Natural killer cell (primary cell): ENCODE results near the gene CDC20. TPM values are rescaled to one million over a fixed set of nuclear protein-coding genes. Genes with fewer than 3 reads are reported as not detected.

ENCODE experiments used
- ATAC-seq, 3 donors: fragments of 150-1000 bp in 2 of 3; fragments of 200-7000 bp in 1 of 3; cut with Tn5 transposase; 1 replicate in 1 of 3; 2 replicates in 2 of 3; pipeline ENCODE4 v1.10.0; 2021; ENCODE audit warnings: mild to moderate bottlenecking in 2 of 3, moderate library complexity in 2 of 3
- DNase-seq, 2 donors: peaks; one replicate each; pipeline versions ENCODE4 v3.0.0 to v3.0.0-alpha.2; 2013 to 2021; ENCODE audit warnings: mixed read lengths in 1 of 2
- H3K27ac ChIP-seq: one replicate; pipeline ENCODE4 v1.5.1; 2013; ENCODE audit warnings: mild to moderate bottlenecking, low read length
- H3K27me3 ChIP-seq: one replicate; pipeline ENCODE4 v1.6.1; 2013; ENCODE audit warnings: low read length; ENCODE audit not compliant: control insufficient read depth, insufficient read depth
- H3K36me3 ChIP-seq: one replicate; pipeline ENCODE4 v1.6.1; 2013; ENCODE audit warnings: low read length; ENCODE audit not compliant: control insufficient read depth, insufficient read depth
- H3K4me1 ChIP-seq: one replicate; pipeline ENCODE4 v1.6.1; 2013; ENCODE audit warnings: low read length; ENCODE audit not compliant: control insufficient read depth, insufficient read depth
- H3K4me3 ChIP-seq: one replicate; pipeline ENCODE4 v1.5.1; 2013; ENCODE audit warnings: low read length
- H3K9me3 ChIP-seq: one replicate; pipeline ENCODE4 v1.6.1; 2013; ENCODE audit warnings: low read length; ENCODE audit not compliant: control insufficient read depth, insufficient read depth
- H3K27ac Mint-ChIP-seq, 2 donors: one replicate each; pipeline ENCODE4 v1.8.0; 2022; ENCODE audit warnings: mild to moderate bottlenecking in 2 of 2, mixed read lengths in 2 of 2, moderate library complexity in 1 of 2
- H3K27me3 Mint-ChIP-seq, 2 donors: one replicate each; pipeline ENCODE4 v1.8.0; 2022; ENCODE audit warnings: low read depth in 2 of 2, mixed read lengths in 2 of 2
- H3K36me3 Mint-ChIP-seq: one replicate; pipeline ENCODE4 v1.8.0; 2022; ENCODE audit warnings: mixed read lengths
- H3K4me1 Mint-ChIP-seq, 2 donors: one replicate each; pipeline ENCODE4 v1.8.0; 2022; ENCODE audit warnings: mixed read lengths in 2 of 2
- H3K4me3 Mint-ChIP-seq: one replicate; pipeline ENCODE4 v1.8.0; 2022; ENCODE audit warnings: mild to moderate bottlenecking, moderate library complexity, mixed read lengths
- H3K9me3 Mint-ChIP-seq, 2 donors: one replicate each; pipeline ENCODE4 v1.8.0; 2022; ENCODE audit warnings: mixed read lengths in 2 of 2
- CTCF ChIP-seq: fragments of 200-600 bp; IDR thresholded peaks from one replicate; pipeline ENCODE4 v1.8.0; 2022; ENCODE audit warnings: antibody characterized with exemption
- WGBS: methylation state at CpG from one replicate; pipeline ENCODE4 v1.1.7; 2013; ENCODE audit warnings: missing lambda C conversion rate; ENCODE audit not compliant: insufficient coverage; 5-methylcytosine and 5-hydroxymethylcytosine counted together
- intact Hi-C: fragments of 100-400 bp; cut with micrococcal nuclease; formaldehyde crosslinking; loops from one replicate; pipeline ENCODE4 v1.14.2; 2022
- total RNA-seq, 4 donors: library from RNA; stranded (reverse); fragments of 120-200 nt in 1 of 4; gene quantifications; one replicate each; pipeline versions ENCODE4 v1.2.3 to v1.2.4, GENCODE V29; 2013 to 2022

The CDC20 gene
- total RNA-seq, 3 donors from 2014 or later (not counting 1 experiment from before 2014, with no cell fraction given): 0.50 to 2.4 (median 0.96) TPM

GRCh38 chr1:43376723-43377235, 18.0 kb downstream of the CDC20 start:
- Mint-ChIP-seq H3K27ac (no peak overlapping the region), H3K27me3 (no peaks in the 10 kb centered on the region), H3K36me3 (no peaks in the 10 kb centered on the region), H3K9me3 (no peaks in the 10 kb centered on the region), H3K4me1 (peaks cover 0 to 10% of the 10 kb centered on the region in 2 donors), H3K4me3 (no peak overlapping the region)
- no peak for TF ChIP-seq CTCF
- Histone ChIP-seq H3K27me3 (no peaks in the 10 kb centered on the region), H3K4me1 (no peaks in the 10 kb centered on the region), H3K4me3 (no peak overlapping the region), H3K36me3 (no peaks in the 10 kb centered on the region), H3K9me3 (no peaks in the 10 kb centered on the region), H3K27ac (no peak overlapping the region)
- intact Hi-C loops: no loop called here
- no peak for ATAC-seq
- WGBS: 88% methylated on average over 7 of the region's 7 CpGs
- DNase-seq: no peak

GRCh38 chr1:43377831-43378230, 19.1 kb downstream of the CDC20 start:
- H3K4me1 ChIP-seq: peaks cover 3% of the 10 kb centered on the region
- Mint-ChIP-seq H3K27me3 (no peaks in the 10 kb centered on the region), H3K4me3 (no peak overlapping the region), H3K4me1 (peaks cover 0 to 10% of the 10 kb centered on the region in 2 donors), H3K9me3 (no peaks in the 10 kb centered on the region), H3K27ac (no peak overlapping the region), H3K36me3 (peaks cover 4% of the 10 kb centered on the region)
- H3K27me3 ChIP-seq: no peaks in the 10 kb centered on the region
- DNase-seq (no peak), ATAC-seq (no peak)
- intact Hi-C loops: no loop called here
- H3K27ac ChIP-seq: no peak overlapping the region
- TF ChIP-seq CTCF: no peak
- H3K4me3 ChIP-seq: no peak overlapping the region
- H3K36me3 ChIP-seq: peaks cover 6% of the 10 kb centered on the region
- WGBS: no CpG with 5 or more reads among the region's 1 CpG
- no peaks in the 10 kb centered on the region for H3K9me3 ChIP-seq

- H3K27ac Mint-ChIP-seq: no peak overlapping the region
- Histone ChIP-seq H3K36me3 (peaks cover 21% of the 10 kb centered on the region), H3K27ac (no peak overlapping the region)
Measured at GRCh38 chr1:43379476-43379875, 20.7 kb downstream of the CDC20 start.

More at GRCh38 chr1:43379476-43379875, 20.7 kb downstream of the CDC20 start:
- TF ChIP-seq CTCF: no peak
- peaks cover 12% of the 10 kb centered on the region for H3K36me3 Mint-ChIP-seq
- H3K4me1 Mint-ChIP-seq: peaks cover 0 to 10% of the 10 kb centered on the region in 2 donors
- H3K4me3 Mint-ChIP-seq: no peak overlapping the region
- intact Hi-C loops: no loop called here
- Histone ChIP-seq H3K27me3 (no peaks in the 10 kb centered on the region), H3K4me1 (peaks cover 3% of the 10 kb centered on the region), H3K9me3 (no peaks in the 10 kb centered on the region), H3K4me3 (no peak overlapping the region)
- DNase-seq: no peak
- no peaks in the 10 kb centered on the region for H3K27me3 Mint-ChIP-seq
- H3K9me3 Mint-ChIP-seq: no peaks in the 10 kb centered on the region
- 100% methylated on average over 1 of the region's 1 CpG for WGBS
- ATAC-seq: no peak
